ENCODE results near the gene FAM168A. TPM values are rescaled to one million over a fixed set of nuclear protein-coding genes. Genes with fewer than 3 reads are reported as not detected.

The FAM168A gene
- total and polyA plus RNA-seq, 10 of the 15 experiments (the other 5 are each of a cell fraction or from before 2014, with no cell fraction given), result 1.7 to 20.0 (median 10.0) TPM

DNA sequence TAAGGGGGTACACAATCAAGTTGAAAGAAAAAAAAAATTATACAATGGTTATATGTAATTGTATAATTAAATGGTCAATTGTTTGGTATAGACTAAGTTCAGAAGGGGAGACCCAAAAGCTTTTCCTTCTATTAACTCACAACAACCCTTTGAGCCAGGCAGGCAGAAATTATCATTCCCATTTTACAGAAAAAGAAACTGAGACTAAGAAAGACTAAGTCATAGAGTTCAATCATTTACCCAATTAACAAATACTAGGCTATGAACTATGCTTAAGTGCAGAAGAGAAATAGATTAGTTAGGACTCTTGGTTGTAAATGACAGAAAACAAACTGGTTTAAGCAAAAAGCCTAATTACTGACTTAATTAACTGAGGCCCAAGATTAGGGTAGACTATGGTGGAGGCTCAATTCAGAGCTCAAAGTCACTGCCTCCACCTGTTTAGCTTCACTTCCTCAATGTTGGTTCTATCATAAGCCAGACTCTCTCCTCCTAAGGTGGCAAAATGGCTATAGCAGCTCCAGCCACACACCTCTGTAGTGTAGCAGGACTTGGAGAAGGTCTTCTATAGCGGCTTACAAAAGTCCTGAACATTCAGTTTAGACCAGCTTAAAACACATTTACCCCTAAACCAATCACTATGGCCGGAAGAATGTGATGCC, 34.2 kb downstream of the FAM168A start:
- H3K27me3 ChIP-seq (replicated peaks in 1 of 2; ENCODE audit: control insufficient read depth in 2 of 2, insufficient read depth in 2 of 2, low read length in 1 of 2), result no peaks in the 10 kb centered on the region
- no peak overlapping the region for H2AFZ ChIP-seq (ENCODE audit: control insufficient read depth, low read depth, low read length)
- SMC1A ChIA-PET (ENCODE audit: uncharacterized antibody, unreplicated experiment), result interaction anchor here (0.6 to 4.1 kb wide), 16 partner anchors 10 to 1075 kb away, joined by 3 to 48 read pairs (median 4); no protein-coding TSS in a partner anchor
- POLR2A ChIA-PET, result interaction anchor here (0.5 to 1.9 kb wide), 6 partner anchors 24 to 60 kb away, joined by 3 to 12 read pairs (median 6); partner anchors contain the start of gene FAM168A
- no TSS peak for BruUV-seq (replicated peaks)
- H3K79me2 ChIP-seq (ENCODE audit: control insufficient read depth, insufficient read depth, low read length), result no peaks in the 10 kb centered on the region; the same call in 1 of the 2 replicates
- ATAC-seq (peak; percentile 86), DNase-seq (ENCODE audit: low read depth, low spot score) (no peak), FAIRE-seq (no peak)
- H3K9ac ChIP-seq (ENCODE audit: control insufficient read depth, insufficient read depth, low read length), result no peak overlapping the region
- H3K4me1 ChIP-seq (ENCODE audit: control insufficient read depth, insufficient read depth, low read length), result peaks cover 5% of the 10 kb centered on the region; the same call in 1 of the 2 replicates
- no peaks in the 10 kb centered on the region; a peak in 1 of 4 replicates for H3K36me3 ChIP-seq (ENCODE audit: control insufficient read depth in 2 of 2, insufficient read depth in 2 of 2, low read length in 1 of 2)
- TF ChIP-seq SPI1 (IDR thresholded peaks at IDR 0.05; ENCODE audit: borderline replicate concordance, insufficient read depth, low read depth, low read length) (peak; percentile 69), LARP7 (IDR thresholded peaks at IDR 0.05) (no peak), CHD2 (IDR thresholded peaks at IDR 0.05; ENCODE audit: borderline replicate concordance, low read depth, low read length) (no peak), HSF1 (IDR thresholded peaks at IDR 0.05; ENCODE audit: low read depth, low read length) (no peak), ZNF24 (IDR thresholded peaks at IDR 0.05) (no peak), TCF3 (IDR thresholded peaks at IDR 0.05; ENCODE audit: borderline replicate concordance, insufficient read depth, low read depth, low read length) (no peak), FOS (IDR thresholded peaks at IDR 0.05; ENCODE audit: borderline replicate concordance, extremely low read depth, insufficient read length) (no peak), CREB1 (IDR thresholded peaks at IDR 0.05; ENCODE audit: low read depth) (no peak)
- no peaks in the 10 kb centered on the region for H4K20me1 ChIP-seq (ENCODE audit: control insufficient read depth, insufficient read depth)
- no peak overlapping the region for H3K27ac ChIP-seq (ENCODE audit: control insufficient read depth, insufficient read depth)
- RAD21 ChIA-PET (ENCODE audit: unreplicated experiment), result interaction anchor here (0.5 to 1.7 kb wide), 7 partner anchors 12 to 100 kb away, joined by 3 to 7 read pairs (median 4); no protein-coding TSS in a partner anchor
- no peak overlapping the region for H3K4me2 ChIP-seq (ENCODE audit: control insufficient read depth, insufficient read depth)
- intact Hi-C loops (cut with micrococcal nuclease; ENCODE audit: unreplicated experiment) (no loop called here), in situ Hi-C loops (cut with MboI) (no loop called here)
- H3K4me3 ChIP-seq, result no peak overlapping the region
- H3K9me3 ChIP-seq (replicated peaks; ENCODE audit: control insufficient read depth, insufficient read depth, low read length), result no peaks in the 10 kb centered on the region
- CTCF ChIA-PET, result interaction anchor here (0.8 to 3.8 kb wide), 12 partner anchors 13 to 368 kb away, joined by 3 to 18 read pairs (median 4); no protein-coding TSS in a partner anchor
- 98% methylated on average over 2 of the region's 2 CpGs for WGBS (ENCODE audit: insufficient coverage, insufficient replicate concordance, low lambda C conversion rate, missing lambda C conversion rate)
